HuH-7 (cell line): ENCODE measurements around the gene CDH11.

Source experiments
- DNase-seq: peaks from one replicate; pipeline ENCODE4 v3.0.0; 2011; ENCODE audit warnings: low spot score

CDH11 gene

DNA sequence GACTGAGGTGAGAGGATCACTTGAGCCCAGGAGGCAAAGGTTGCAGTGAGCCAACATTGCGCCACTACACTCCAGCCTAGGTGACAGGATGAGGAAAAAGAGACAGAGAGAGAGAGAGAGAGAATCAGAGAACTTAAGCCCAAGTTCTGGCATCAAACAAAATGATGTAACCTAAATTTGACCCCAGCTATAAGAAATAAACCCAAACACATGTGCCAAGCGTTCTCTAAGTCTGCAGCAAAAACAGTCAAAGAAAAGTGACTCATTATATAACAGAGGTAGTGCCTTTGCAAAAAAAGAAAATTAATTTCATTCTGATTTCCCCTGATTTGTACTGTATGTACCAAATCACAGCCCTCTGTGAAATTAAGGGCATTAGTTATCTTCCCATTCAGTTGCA, 89.5 kb downstream of the CDH11 start:
- no peak for DNase-seq

DNA sequence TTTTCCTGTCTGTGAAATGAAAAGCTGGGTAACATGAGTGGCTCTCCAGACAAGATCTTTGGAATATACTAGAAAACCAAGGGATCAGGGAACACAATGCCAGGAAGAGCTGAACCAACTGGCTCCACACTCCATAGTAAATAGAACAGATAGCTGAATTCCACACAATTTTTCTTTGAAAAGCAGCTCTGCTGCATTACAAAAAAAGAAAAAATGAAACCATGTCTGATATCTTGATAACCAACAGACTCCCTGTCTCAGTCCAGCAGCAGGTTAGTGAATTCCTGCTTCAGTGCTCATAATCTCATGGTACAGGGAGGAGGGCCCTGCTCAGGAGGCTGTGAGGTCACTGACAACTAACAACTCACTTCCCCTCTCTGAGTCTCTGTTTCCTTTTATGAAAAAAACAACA, 97.1 kb downstream of the CDH11 start:
- DNase-seq: no peak

DNA sequence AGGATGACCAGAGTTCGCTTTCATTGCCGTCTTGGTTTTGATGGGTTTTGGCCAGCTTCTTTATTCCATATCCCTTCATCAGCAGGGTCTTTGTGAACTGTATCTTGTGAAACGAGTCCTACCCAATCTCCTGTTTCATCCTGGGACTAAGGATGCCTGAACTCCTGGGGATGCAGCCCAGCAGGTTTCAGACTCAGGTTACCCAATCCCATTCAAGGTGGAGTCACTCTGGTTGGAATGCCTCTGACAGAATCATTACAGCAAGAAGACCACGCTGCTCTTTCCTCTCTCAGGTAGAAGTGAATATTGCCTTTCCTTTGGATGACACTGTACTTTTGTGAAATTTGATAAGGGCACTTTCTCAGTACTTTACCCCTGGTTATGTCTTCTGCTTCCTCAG, 98.1 kb downstream of the CDH11 start:
- DNase-seq: no peak

DNA sequence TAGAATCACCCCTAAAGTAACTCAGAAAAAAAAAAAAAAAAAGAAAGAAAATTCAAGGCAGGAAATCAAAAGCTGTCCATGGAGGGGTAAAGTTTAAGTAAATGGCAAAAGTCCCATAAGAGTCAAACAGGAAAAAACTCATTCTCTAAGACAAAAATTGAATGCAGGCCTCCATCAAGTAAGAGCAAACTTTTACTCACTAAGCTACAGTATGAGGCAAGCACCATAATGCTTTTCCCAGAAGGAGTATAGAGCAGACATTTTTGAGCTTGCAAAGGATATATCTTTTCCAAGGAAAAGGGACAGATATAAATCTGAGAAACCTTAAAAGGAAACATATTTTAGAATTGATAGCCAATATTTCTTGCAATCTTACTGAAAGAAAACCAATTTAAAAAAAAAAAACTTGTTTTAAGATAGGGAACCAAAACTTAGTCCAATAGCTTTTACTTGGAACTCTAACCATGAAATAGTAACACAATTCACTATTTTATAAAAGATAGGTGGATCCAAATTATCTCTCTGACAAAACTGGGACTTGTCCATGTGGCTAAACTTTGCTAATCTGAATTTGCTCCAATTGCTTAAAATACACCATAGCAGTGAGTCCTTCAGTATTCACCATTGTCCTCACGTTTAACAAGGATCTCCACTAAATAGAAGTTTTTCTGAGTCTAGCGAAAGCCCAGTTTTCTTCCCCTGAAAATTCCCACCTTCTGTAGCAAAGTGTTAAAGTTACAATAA, 99.8 kb downstream of the CDH11 start:
- no peak for DNase-seq

DNA sequence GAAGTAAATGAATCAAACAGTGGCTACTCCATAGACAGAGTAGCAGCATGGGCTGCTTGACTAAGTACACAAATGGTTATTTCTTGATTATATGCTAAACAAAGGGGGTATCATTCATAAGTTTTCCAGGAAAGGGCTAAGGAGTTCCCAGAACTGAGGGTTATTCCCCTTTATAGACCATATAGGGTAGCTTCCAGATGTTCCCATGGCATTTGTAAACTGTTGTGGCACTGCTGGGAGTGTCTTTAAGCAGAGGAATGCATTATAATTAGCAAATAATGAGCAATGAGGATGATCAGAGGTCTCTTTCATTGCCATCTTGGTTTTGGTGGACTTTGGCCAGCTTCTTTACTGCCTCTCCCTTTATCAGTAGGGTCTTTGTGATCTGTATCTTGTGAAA, 105.1 kb downstream of the CDH11 start:
- DNase-seq: no peak

DNA sequence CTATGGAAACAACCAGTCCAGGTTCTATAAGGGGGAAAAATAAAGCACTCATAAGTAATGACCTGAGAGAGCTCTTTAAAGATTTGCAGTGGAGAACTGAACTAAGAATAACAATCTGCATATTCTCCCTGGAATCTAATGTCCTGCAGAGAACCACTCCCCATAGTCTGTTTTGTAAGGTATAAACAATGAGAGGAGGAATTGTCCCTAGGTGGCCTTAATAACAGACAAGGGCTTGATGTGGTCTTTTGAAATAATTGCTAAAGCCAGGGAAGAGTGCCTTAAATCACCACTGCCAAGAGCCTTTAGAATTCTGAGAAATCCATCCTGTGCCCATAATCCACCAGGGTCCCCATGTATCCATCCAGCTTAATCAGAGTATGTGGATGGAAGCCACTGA, 106.3 kb downstream of the CDH11 start:
- no peak for DNase-seq

DNA sequence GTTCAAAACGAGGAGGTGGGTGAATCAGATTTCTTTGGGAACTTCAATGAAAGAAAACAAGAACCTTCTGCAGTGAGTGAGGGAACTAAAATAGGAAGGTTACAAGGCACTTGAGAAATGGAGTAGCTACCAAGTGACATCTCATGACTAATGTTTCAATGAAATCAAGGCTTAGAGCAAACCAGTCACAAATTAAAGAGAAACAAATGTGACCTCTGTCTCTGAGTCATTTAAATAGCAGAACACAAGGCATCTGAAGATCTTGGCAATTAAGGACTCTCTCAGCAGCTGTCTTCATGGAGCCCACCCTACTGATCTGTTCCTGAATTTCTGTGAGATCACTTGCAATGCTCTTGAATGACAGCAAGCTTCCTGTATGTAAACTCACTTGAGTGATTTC, 109.5 kb downstream of the CDH11 start:
- DNase-seq: no peak

DNA sequence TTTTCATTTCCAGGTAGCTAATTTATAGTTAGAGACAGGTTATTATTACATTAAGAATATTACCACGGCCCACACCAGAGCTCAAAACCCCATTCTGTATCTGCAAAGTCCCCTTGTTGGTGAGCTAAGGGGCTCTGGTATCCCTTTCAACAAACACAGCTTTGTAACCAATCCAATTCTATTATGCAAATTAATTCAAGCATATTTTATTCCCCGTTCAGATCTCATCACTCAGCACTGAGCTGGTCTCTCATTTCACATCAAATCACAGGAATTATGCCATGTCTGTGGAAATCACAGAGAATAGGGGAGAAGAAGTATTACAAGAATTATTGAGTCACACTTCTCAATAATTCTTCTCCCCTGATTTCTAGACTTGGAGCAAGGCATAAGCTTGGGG, 111.7 kb downstream of the CDH11 start:
- DNase-seq: no peak

DNA sequence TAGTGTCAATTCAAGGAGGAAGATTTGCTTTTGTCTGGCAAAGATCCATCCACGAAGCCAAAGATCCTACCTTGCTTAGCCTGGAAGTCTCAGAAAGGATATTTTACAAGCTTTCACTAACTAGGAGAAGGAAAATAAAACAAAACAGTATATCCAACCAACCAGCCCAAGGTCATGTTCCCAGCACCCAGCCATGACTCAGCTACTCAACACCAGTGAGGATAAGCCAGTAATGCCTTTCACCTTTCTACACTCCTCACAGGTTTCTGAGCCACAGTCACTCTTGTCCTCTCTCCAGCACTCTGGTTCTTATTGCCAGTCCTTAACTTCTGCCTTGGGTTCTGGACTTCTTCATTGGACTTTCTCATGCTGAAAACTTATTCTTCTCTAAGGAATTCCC, 116.2 kb downstream of the CDH11 start:
- DNase-seq: no peak

DNA sequence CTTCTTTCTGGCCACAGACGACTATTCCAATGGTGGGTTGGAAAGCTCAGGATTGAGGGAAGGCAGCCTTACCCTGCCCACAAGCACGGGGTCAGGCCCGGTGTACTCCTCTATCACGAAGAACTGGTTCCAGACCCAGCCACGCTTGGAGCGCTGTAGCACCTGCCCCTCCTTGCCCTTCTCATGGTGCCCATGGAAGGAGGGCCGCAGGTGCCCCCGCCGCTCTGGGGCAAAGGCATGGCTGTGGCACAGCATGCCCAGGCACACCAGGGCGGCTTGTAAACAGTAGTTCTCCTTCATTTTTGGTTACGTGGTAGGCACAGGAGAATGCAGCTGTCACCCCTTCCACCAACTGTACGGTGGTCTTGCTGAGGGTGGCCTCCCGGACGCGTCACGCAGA, 117.3 kb downstream of the CDH11 start:
- no peak for DNase-seq

DNA sequence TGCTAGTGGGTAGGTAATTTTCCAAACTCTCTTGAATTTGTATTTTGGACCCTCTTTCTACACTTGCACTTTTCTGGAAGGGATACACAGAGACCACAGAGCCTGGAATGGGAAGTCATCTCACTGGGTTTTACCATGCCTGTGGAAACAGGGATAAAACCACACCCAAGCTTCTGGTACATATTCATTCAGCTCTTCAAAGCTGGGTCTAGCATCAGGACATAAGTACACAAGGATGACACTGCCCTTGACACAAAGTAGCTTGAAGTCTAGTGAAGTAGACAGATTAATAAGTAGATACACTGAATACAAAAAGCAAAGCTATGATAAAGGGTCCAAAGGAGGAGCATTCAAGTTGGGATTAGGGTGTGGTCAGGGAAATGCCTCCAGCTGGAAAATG, 118.2 kb downstream of the CDH11 start:
- no peak for DNase-seq

DNA sequence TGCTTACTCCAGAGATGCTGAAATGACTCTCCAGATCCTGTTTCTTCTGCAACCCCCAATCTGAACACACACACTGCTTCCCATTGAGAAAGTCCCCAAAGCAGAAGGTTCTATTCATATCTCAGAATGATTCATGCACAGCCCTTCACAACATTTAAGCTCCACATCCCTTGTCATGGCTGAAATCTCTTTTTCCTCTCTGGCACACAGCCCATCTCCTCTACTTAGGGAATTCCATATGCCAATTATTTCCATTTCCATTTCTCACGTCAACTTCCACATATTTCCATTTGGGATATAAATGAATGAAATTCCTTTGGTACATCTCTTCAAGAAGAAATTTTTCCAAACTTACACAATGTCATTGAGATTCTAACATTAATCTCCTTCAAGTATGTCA, 119.6 kb downstream of the CDH11 start:
- DNase-seq: no peak

DNA sequence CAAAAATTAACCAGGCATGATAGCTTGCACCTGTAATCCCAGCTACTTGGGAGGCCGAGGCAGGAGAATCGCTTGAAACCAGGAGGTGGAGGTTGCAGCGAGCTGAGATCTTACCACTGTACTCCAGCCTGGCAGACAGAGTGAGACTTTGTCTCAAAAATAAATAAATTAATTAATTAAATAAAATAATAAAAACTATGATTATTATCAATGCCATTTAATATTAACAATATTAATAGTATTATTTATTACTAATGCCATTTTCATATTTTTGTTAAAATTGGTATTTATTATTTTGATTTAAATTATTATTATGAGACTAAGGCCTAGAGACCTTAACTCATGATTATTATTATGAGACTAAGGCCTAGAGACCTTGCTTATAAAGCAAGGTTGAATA, 121.2 kb downstream of the CDH11 start:
- no peak for DNase-seq

DNA sequence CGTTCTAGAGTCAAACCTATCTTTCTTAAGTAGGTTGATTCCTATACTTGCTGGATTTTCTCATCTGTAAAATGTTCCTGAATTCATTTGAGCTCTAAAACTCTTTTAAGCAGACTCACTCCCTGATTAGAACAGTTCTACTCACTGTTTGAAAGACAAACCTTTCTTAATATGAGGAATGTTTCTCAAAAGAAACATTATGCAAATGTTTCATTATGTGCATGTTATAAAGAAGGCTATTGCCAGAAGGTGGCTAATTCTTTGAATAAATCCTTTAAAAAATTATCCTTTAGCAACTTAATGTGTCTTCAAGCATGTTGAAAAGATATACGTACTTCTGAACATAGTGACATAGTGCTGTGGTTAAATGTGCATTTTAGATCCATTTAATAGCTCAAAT, 124.1 kb downstream of the CDH11 start:
- DNase-seq: no peak

DNA sequence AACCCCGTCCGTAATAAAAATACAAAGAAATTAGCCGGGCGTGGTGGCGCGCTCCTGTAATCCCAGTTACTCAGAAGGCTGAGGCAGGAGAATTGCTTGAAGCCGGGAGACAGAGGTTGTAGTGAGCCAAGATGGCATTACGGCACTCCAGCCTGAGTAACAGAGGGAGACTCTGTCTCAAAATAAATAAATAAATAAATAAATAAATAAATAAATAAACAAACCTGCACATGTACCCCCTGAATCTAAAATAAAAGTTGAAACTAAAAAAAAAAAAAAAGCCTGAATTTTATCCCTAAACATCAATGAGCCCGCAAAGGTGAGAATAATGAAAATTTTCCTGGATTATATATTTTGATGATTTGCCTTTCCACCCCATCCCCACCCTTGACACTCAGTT, 124.7 kb downstream of the CDH11 start:
- DNase-seq: no peak

DNA sequence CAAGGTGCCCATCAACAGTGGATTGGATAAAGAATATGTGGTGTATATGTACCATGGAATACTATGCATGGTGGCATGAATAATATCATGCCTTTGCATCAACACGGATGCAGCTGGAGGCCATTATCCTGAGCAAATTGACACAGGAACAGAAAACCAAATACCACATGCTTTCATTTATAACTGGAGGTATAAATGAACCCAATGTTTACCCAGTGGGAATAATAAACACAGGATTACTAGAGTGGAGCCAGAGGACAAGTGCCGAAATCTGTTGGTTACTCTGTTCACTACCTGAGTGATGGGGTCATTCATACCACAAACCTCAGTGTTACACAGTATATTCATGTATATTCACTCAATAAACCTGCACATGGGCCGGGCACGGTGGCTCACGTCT, 125.2 kb downstream of the CDH11 start:
- DNase-seq: no peak

DNA sequence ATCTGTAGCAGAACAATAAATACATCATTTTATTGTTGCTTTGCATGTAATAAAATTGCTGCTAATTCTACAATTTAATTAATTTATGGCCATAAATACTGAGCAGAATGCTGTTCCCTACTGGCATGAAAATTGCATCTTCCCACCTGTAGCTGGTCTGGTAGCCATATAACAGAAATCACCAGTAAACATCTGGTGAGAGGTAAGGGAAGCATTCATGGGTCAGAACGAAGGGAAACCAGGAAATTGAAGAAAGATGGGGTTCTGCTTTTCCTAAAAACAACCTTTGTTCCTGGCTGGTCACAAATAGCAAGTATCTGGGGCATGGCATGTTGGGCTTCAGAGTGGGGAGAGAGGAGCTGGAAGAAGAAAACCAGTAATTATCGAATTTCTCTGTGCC, 128.4 kb downstream of the CDH11 start:
- DNase-seq: no peak

DNA sequence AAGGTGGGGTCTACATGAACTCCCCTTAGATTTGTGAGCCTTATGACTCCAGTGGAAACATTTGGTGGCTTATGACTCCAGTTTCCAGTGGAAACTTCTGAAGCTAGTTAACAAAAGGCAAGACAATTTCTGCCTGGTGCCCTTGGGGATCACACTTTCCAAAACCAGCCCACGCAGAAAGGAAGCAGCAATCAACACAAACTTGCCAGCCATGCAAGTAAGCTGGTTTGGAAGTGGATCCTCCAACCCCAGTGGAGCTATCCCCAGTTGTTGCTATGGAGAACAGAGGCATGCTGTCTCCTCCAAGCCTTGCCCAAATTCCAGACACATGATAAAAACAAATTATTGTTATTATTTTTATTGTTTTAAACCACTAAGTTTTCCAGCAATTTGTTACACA, 130.9 kb downstream of the CDH11 start:
- no peak for DNase-seq

DNA sequence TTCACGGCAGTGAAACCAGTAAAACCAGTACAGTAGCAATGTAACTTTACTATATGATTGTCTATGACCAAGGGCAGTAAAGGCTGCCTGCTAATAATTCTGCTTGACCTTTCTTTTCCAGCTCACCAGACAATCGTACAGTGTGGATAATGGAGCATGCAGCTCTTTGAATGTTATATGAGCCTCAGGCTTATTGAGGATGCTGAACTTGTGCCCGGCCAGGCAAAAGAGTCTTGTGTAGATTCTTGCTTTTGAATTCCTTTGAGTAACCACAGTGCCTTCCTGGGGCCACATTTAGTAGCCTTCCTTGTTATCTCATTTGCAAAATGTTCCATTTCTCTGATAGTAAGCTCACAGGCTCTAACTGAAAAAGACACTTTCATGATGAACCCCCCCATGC, 131.8 kb downstream of the CDH11 start:
- no peak for DNase-seq

DNA sequence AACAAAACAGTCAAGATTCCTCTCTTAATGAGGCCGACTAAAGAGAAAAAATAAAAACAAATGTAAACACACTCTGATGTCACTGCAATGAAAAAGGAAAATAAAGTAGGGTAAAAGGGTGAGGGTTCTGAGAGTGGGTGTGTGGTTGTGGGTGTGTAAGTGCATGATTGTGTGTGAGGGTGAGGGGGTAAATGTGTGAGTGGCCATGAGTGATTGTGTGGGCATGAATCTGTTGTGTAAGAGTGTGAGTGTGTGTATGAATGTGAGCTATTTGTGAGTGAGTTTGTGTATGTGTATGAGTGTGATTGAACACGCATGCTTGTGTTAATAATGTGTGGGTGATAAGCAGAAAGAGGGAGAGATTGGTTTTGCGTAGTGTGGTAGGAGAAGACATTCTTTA, 132.8 kb downstream of the CDH11 start:
- DNase-seq: no peak

DNA sequence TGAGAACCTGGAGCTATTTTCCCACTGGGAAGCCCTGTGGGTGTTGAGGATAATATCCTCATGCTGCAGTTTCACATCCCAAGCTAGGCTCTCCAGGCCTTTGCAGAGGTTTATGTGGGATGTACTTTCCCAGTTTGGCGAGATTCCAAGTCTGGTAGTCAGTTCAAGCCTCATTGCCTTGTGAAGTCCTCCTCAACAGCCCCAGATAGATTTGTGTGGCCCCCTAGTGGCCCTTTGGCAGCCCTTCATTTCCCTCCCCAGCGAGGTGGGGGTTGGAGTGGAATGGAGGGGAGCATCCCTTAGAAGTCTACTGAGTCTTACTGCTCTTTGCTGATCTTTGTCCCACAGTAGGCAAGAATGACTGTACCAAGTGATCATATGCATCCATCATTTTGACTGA, 137.9 kb downstream of the CDH11 start:
- DNase-seq: no peak

DNA sequence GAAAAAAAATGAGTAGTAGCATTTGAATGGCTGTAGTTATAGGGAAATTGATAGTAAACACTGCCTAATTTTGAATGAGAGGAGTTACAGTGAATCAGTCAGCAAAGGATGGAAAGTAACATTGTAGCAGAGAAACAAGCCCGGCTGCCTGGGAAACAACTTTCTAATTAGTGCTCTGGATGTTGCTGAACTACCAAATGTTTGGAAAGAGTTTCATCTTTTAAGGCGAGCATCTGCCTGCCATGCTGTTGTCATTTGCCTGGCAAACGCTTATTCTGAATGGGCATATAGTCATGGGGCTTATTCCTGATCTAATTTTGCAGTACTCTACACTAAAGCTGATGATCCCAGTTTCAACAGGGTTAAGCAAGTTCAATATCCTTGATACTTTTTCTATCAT, 138.6 kb downstream of the CDH11 start:
- DNase-seq: no peak

DNA sequence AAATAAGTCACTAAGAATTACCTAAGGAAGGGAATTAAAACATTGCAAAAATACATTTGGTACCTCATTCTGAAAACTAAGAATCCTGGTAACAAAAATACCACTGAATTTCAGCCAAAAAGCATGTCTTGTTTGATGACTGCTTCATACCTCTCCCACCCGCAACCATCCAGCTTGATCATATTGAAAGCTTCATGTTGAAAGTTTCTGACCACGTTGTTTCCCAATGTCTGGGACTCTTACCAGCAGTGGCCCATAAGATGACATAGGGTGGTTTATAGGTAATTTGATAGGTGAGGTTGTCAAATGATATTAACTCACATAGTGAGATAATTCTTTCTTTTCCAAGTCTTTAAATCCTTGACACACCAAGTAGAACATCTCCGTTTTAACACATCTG, 139.3 kb downstream of the CDH11 start:
- no peak for DNase-seq

DNA sequence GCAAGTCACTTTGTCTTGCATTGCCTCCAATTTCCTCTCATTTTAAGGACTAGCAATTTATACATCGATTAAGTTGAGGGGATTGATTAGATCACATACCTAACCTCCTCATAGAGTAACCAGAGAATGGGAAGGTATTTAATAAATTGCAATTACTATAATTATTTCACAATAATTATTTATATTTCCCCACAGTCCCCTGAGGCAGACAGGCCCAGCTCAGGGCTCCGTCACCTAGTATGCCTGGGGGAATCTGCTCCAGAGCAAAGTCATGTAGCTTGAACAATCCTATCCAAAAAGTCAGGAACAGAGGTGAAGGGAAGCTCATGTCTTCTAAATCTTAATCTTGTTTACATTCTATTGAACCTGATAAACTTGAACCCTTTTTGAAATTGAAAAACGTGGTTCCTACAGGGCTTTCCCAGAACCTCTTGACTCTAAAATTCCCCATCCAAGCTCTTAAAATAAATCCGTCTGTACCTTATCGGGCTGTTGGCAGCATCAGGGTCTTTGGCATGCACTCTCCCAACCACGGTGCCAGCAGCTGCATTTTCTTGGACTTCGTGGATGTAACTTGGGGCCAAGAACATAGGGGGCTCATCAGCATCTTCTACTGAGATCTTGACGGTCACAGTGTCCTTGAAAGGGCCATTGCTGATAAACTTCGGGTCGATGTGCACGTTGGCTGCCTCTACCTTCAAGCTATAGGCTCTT, 140.1 kb downstream of the CDH11 start:
- no peak for DNase-seq
